Neutrophil (primary cell): ENCODE results near the gene BLCAP.

Source experiments
- H3K27ac ChIP-seq: fragments of 200-600 bp; sonication (generic); 2 replicates; pipeline ENCODE4 v1.5.1; 2016; ENCODE audit warnings: mild to moderate bottlenecking, moderate library complexity
- H3K27me3 ChIP-seq: fragments of 200-600 bp; sonication (generic); 2 replicates; pipeline ENCODE4 v1.6.0; 2016; ENCODE audit warnings: mild to moderate bottlenecking
- H3K36me3 ChIP-seq: fragments of 200-600 bp; sonication (generic); 2 replicates; pipeline ENCODE4 v1.5.1; 2017
- H3K4me1 ChIP-seq, 2 experiments: fragments of 200-600 bp in 1 of 2; sonication (generic) in 1 of 2; 1 replicate in 1 of 2; 2 replicates in 1 of 2; pipeline versions ENCODE4 v1.5.1 to v1.6.1; 2013 to 2016; ENCODE audit warnings: low read depth in 1 of 2, low read length in 1 of 2, mild to moderate bottlenecking in 1 of 2, moderate library complexity in 1 of 2; ENCODE audit not compliant: control insufficient read depth in 1 of 2, insufficient read depth in 1 of 2
- H3K4me3 ChIP-seq, 2 experiments: fragments of 200-600 bp in 1 of 2; sonication (generic) in 1 of 2; 1 replicate in 1 of 2; 2 replicates in 1 of 2; pipeline ENCODE4 v1.5.1; 2013 to 2016; ENCODE audit warnings: low read depth in 1 of 2, low read length in 1 of 2, mild to moderate bottlenecking in 1 of 2, moderate library complexity in 1 of 2
- H3K9me3 ChIP-seq: fragments of 200-600 bp; sonication (generic); 2 replicates; pipeline ENCODE4 v1.5.1; 2016
- CTCF ChIP-seq: fragments of 200-600 bp; sonication (generic); IDR thresholded peaks from 2 replicates; pipeline ENCODE4 v1.5.1; 2016; ENCODE audit warnings: antibody characterized with exemption

BLCAP gene

DNA sequence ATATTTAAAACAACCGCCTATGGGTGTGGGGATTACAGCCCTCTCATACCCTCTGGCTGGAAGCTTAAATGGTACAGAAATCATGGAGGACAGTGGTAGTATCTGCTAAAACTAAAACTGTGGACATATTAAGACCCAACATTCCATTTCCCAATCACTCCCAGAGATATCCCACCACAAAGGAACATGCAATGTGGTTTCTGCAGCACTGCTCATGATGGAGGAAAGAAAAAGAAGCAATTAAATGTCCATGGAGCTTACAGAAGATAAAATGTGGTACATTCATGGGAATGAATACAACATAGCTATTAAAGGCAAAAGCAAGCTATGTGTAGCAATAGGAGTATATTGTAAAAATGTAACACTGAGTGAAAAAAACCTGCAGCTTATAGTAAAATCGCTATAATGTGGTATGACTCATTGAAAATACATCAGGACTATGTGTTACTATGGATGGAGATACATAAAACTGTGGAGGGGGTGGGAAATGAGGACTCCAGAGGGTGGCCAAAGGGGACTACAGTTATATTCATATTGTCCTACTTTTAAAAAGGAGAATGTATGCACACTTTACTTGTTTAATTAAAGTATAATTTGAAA, 29.5 kb downstream of the BLCAP start:
- H3K4me3 ChIP-seq = no peak overlapping the region
- no peak overlapping the region for H3K27ac ChIP-seq
- H3K4me1 ChIP-seq = no peaks in the 10 kb centered on the region
- no peaks in the 10 kb centered on the region for H3K9me3 ChIP-seq
- no peaks in the 10 kb centered on the region for H3K27me3 ChIP-seq
- TF ChIP-seq CTCF = no peak
- peaks cover 4% of the 10 kb centered on the region for H3K36me3 ChIP-seq

- no peaks in the 10 kb centered on the region for H3K4me1 ChIP-seq
- TF ChIP-seq CTCF = no peak
These were observed 32.9 kb downstream of the BLCAP start for GRCh38 chr20:37494796-37495195.

DNA sequence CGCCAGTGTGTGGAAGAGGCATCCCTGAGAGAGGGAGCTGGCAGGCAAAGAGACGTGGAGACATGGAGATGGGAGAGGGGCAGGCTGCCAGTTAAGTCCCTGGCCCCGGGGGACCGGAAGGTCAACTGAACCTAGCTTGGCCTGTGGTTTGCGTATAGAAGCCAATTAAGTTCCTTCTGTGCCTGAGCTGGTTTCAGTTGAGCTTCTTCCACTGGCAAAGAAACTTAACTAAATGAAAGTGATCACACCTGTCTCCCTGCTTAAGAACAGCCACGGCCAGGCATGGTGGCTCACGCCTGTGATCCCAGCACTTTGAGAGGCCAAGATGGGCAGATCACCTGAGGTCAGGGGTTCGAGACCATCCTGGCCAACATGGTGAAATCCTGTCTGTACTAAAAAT, 33.4 kb downstream of the BLCAP start:
- H3K27me3 ChIP-seq = no peaks in the 10 kb centered on the region
- no peak for TF ChIP-seq CTCF
- no peak overlapping the region for H3K4me3 ChIP-seq
- no peaks in the 10 kb centered on the region for H3K9me3 ChIP-seq
- peaks cover 4% of the 10 kb centered on the region for H3K36me3 ChIP-seq
- no peak overlapping the region for H3K27ac ChIP-seq
- no peaks in the 10 kb centered on the region for H3K4me1 ChIP-seq

More at GRCh38 chr20:37494796-37495195, 32.9 kb downstream of the BLCAP start:
- H3K27me3 ChIP-seq = no peaks in the 10 kb centered on the region
- peaks cover 4% of the 10 kb centered on the region for H3K36me3 ChIP-seq
- H3K4me3 ChIP-seq = no peak overlapping the region
- H3K27ac ChIP-seq = no peak overlapping the region
- no peaks in the 10 kb centered on the region for H3K9me3 ChIP-seq

- H3K27ac ChIP-seq = no peak overlapping the region
- no peaks in the 10 kb centered on the region for H3K9me3 ChIP-seq
- H3K27me3 ChIP-seq = no peaks in the 10 kb centered on the region
- H3K4me1 ChIP-seq = no peaks in the 10 kb centered on the region
- peaks cover 4% of the 10 kb centered on the region for H3K36me3 ChIP-seq
- no peak for TF ChIP-seq CTCF
- no peak overlapping the region for H3K4me3 ChIP-seq
These were observed 34.7 kb downstream of the BLCAP start for GRCh38 chr20:37492945-37493344.

DNA sequence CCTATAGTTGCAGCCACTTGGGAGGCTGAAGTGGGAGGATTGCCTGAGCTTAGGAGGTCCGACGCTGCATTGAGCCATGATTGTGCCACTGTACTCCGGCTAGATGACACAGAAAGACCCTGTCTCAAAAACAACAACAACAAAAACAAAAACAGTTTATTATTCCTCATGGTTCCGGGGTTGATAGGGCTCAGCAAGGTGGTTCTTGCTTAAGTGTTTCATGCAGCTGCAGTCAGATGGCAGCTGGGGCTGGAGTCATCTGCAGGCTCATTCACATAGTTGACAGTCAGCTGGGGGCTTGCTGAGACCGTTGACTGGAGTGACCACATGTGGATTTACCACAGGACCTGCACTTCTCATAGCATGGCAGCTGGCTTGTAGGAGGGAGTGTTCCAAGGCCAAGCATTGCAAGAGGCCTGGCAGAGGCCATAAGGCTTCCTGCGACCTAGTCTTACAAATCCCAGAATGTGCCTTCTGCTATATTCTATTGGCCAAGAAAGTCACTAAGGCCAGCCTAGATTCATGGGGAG, 35.5 kb downstream of the BLCAP start:
- Histone ChIP-seq H3K9me3 (no peaks in the 10 kb centered on the region), H3K27ac (no peak overlapping the region), H3K27me3 (no peaks in the 10 kb centered on the region), H3K4me1 (no peaks in the 10 kb centered on the region), H3K4me3 (no peak overlapping the region), H3K36me3 (peaks cover 4% of the 10 kb centered on the region)
- TF ChIP-seq CTCF = no peak
